Measurements from ENCODE around the gene NEU4. TPM values are rescaled to one million over a fixed set of nuclear protein-coding genes. Genes with fewer than 3 reads are reported as not detected.
"Not testable (repeated sequence)": the region's sequence is repeated elsewhere in the genome, so short reads cannot be mapped to it uniquely, and the experiment has no call there.

NEU4 gene
- total RNA-seq, 4 donors from 2014 or later, result 0.78 to 5.7 (median 1.1) TPM; not detected in 1

DNA sequence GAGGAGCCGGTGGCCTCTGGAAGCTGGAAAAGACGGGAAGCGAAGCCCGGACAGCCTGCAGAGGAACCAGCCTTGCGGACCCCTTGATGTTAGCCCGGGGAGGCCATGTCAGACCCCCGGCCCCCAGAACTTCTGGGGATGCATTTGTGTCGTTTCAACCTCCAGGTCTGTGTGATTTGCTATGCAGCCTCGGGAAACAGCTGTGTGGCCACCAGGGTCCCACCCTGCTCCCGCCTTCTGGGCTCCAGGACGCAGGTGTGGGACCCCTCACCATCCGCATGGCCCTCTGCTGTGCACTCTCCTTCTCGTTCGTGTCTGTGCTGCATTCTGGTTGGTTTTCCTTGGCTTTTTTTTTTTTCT lies 13.3 kb downstream of the NEU4 start:
- Histone ChIP-seq H3K27ac (no peak overlapping the region), H3K4me1 (no peaks in the 10 kb centered on the region), H3K9me3 (no peaks in the 10 kb centered on the region), H3K36me3 (no peaks in the 10 kb centered on the region), H3K4me3 (replicated peaks in 1 of 3) (no peak overlapping the region), H3K27me3 (no peaks in the 10 kb centered on the region)
- WGBS, 2 donors, result 77 to 79% methylated on average over 14 of the region's 14 CpGs
- no peak for DNase-seq
- TF ChIP-seq POLR2A (IDR thresholded peaks at IDR 0.05), result no peak
- TF ChIP-seq CTCF (IDR thresholded peaks at IDR 0.05), result no peak
- intact Hi-C loops (cut with DNase I), result no loop called here

DNA sequence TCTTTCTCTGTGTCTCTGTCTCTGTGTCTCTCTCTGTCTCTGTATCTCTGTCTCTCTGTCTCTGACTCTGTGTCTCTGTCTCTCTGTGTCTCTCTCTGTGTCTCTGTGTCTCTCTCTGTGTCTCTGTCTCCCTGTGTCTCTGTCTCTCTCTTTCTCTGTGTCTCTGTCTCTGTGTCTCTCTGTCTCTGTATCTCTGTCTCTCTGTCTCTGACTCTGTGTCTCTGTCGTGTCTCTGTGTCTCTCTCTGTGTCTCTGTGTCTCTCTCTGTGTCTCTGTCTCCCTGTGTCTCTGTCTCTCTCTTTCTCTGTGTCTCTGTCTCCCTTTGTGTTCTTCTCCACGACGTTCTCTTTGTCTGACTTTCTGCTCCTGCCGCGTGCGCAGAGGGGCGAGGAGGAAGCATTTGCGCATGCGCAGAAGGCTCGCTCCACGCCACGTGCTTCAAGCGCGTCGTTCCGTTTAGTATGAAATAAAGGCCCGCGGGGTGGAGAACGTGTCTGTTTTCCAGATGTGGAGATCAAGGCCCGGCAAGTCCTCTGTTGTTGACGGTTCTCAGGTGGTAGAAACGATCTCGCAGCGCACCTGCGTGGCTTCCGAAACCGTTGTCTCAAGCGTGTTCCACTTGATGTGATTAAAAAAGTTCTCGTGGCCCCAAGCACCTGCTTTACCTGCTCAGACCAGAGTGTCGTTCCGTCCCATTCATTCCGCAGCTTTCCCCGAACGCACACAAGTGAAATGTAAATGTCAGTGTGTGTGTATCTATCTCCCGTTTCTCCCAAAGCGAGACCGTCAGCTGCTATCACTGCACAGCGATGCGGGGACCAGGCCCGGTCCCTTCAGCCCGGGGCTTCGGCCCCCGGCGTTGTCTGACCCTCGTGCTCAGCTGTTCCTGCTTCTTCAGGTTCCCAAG lies 14.8 kb downstream of the NEU4 start:
- H3K4me3 ChIP-seq (replicated peaks in 1 of 3); intact Hi-C loops (cut with DNase I); H3K4me1 ChIP-seq; DNase-seq; H3K36me3 ChIP-seq; H3K9me3 ChIP-seq; H3K27ac ChIP-seq; H3K27me3 ChIP-seq: not testable (repeated sequence)
- 85 to 89% methylated on average over 45 of the region's 45 CpGs for WGBS, 2 donors

GRCh38 chr2:241827394-241827793 lies 18.4 kb downstream of the NEU4 start:
- intact Hi-C loops (cut with DNase I), result no loop called here
- no peak for DNase-seq
- Histone ChIP-seq H3K4me1 (no peaks in the 10 kb centered on the region), H3K4me3 (replicated peaks in 1 of 3) (no peak overlapping the region), H3K27ac (no peak overlapping the region), H3K9me3 (no peaks in the 10 kb centered on the region), H3K27me3 (no peaks in the 10 kb centered on the region), H3K36me3 (no peaks in the 10 kb centered on the region)
- no peak for TF ChIP-seq CTCF (IDR thresholded peaks at IDR 0.05)
- no peak for TF ChIP-seq POLR2A (IDR thresholded peaks at IDR 0.05)
- 80 to 84% methylated on average over 2 of the region's 2 CpGs for WGBS, 2 donors

DNA sequence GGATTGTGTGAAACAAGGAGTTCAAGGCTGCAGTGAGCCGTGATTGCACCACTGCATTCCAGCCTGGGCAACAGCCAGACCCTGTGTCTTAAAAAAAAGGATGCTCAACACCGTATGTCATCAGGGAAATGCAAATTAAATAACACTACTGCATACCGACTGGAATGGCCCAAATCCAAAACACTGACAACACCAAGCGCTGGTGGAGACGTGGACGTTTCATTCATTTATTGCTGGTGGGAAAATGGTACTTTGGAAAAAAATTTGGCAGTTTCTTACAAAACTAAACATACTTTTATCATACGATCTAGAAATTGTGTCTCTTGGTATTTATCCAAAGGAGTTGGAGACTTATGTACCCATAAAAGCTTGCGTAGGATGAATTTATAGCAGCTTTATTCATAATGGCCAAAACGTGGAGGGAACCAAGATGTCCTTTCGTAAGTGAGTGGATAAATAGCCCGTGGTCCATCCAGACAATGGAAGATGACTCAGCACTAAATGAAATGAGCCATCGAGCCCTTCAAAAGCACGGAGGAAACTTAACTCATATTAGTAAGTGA lies 24.2 kb downstream of the NEU4 start:
- H3K9me3 ChIP-seq, result no peaks in the 10 kb centered on the region
- H3K27ac ChIP-seq, result no peak overlapping the region
- intact Hi-C loops (cut with DNase I), result no loop called here
- TF ChIP-seq POLR2A (IDR thresholded peaks at IDR 0.05) (no peak), CTCF (IDR thresholded peaks at IDR 0.05) (no peak)
- H3K4me3 ChIP-seq (replicated peaks in 1 of 3), result no peak overlapping the region
- no peaks in the 10 kb centered on the region for H3K36me3 ChIP-seq
- H3K27me3 ChIP-seq, result no peaks in the 10 kb centered on the region
- peaks cover 0 to 8% of the 10 kb centered on the region in 2 donors for H3K4me1 ChIP-seq
- WGBS, 2 donors, result 63 to 71% methylated on average over 13 of the region's 13 CpGs
- DNase-seq, result no peak

GRCh38 chr2:241833756-241834526 lies 24.9 kb downstream of the NEU4 start:
- intact Hi-C loops (cut with DNase I); H3K27me3 ChIP-seq; H3K27ac ChIP-seq; H3K4me3 ChIP-seq (replicated peaks in 1 of 3); H3K4me1 ChIP-seq; H3K36me3 ChIP-seq; DNase-seq; H3K9me3 ChIP-seq: not testable (repeated sequence)
- WGBS, 2 donors, result 85% methylated on average over 18 to 24 of the region's 28 CpGs

Measured in thyroid gland (tissue), 4 donors.